Liver (tissue), 9 donors: ENCODE results near the gene LDLRAD3. TPM values are rescaled to one million over a fixed set of nuclear protein-coding genes. Genes with fewer than 3 reads are reported as not detected.

ENCODE experiments used
- DNase-seq: peaks from one replicate; pipeline ENCODE4 v3.0.0-alpha.2; 2017; ENCODE audit warnings: low spot score
- H3K27ac ChIP-seq, 2 donors: one replicate each; pipeline ENCODE4 v1.7.0; 2013; ENCODE audit warnings: inconsistent platforms in 2 of 2, low read length in 2 of 2, control low read depth in 1 of 2, low read depth in 1 of 2, mild to moderate bottlenecking in 1 of 2
- H3K27me3 ChIP-seq, 4 donors: one replicate each; pipeline versions ENCODE4 v1.6.1 to v1.7.0; 2013; ENCODE audit warnings: low read length in 3 of 4, inconsistent platforms in 1 of 4, mild to moderate bottlenecking in 1 of 4, moderate library complexity in 1 of 4; ENCODE audit not compliant: control insufficient read depth in 4 of 4, insufficient read depth in 4 of 4
- H3K36me3 ChIP-seq, 4 donors: one replicate each; pipeline versions ENCODE4 v1.6.1 to v1.7.0; 2013; ENCODE audit warnings: low read length in 3 of 4, mild to moderate bottlenecking in 3 of 4, low read depth in 1 of 4, moderate library complexity in 1 of 4; ENCODE audit not compliant: control insufficient read depth in 4 of 4, insufficient read depth in 3 of 4
- H3K4me1 ChIP-seq, 4 donors: one replicate each; pipeline versions ENCODE4 v1.6.1 to v1.7.0; 2013; ENCODE audit warnings: low read length in 3 of 4, mild to moderate bottlenecking in 3 of 4, moderate library complexity in 1 of 4; ENCODE audit not compliant: control insufficient read depth in 4 of 4, insufficient read depth in 4 of 4
- H3K4me3 ChIP-seq, 3 donors: one replicate each; pipeline versions ENCODE4 v1.6.1 to v1.7.0; 2013; ENCODE audit warnings: low read length in 3 of 3, control low read depth in 1 of 3, low read depth in 1 of 3, mild to moderate bottlenecking in 1 of 3
- H3K9ac ChIP-seq, 2 donors: one replicate each; pipeline ENCODE4 v1.7.0; 2013; ENCODE audit warnings: low read length in 2 of 2, mild to moderate bottlenecking in 2 of 2, moderate library complexity in 2 of 2, control low read depth in 1 of 2, low read depth in 1 of 2
- H3K9me3 ChIP-seq, 4 donors: one replicate each; pipeline versions ENCODE4 v1.6.1 to v1.7.0; 2013; ENCODE audit warnings: low read length in 3 of 4; ENCODE audit not compliant: control insufficient read depth in 4 of 4
- EGR1 ChIP-seq, 2 donors: IDR thresholded peaks; 2 replicates each; pipeline ENCODE4 v1.6.1; 2016 to 2018; ENCODE audit warnings: antibody characterized with exemption in 2 of 2, low read depth in 2 of 2
- FOXA1 ChIP-seq: IDR thresholded peaks from 2 replicates; pipeline ENCODE4 v1.6.1; 2016; ENCODE audit warnings: antibody characterized with exemption
- FOXA2 ChIP-seq: IDR thresholded peaks from 2 replicates; pipeline ENCODE4 v1.6.1; 2016; ENCODE audit warnings: antibody characterized with exemption
- GABPA ChIP-seq, 2 donors: IDR thresholded peaks in 1 of 2; conservative IDR thresholded peaks in 1 of 2; 2 replicates each; pipeline ENCODE4 v1.6.1; 2016; ENCODE audit warnings: antibody characterized with exemption in 2 of 2, mild to moderate bottlenecking in 1 of 2, moderate library complexity in 1 of 2
- HNF4A ChIP-seq, 2 donors: conservative IDR thresholded peaks; 2 replicates each; pipeline ENCODE4 v1.6.1; 2016; ENCODE audit warnings: antibody characterized with exemption in 2 of 2, mild to moderate bottlenecking in 2 of 2
- JUND ChIP-seq, 2 donors: IDR thresholded peaks; 2 replicates each; pipeline ENCODE4 v1.6.1; 2016; ENCODE audit warnings: antibody characterized with exemption in 2 of 2
- NR2F2 ChIP-seq: IDR thresholded peaks from 2 replicates; pipeline ENCODE4 v1.6.1; 2016; ENCODE audit warnings: antibody characterized with exemption
- RAD21 ChIP-seq, 2 donors: IDR thresholded peaks; 2 replicates each; pipeline ENCODE4 v1.6.1; 2016; ENCODE audit warnings: antibody characterized with exemption in 2 of 2, mild to moderate bottlenecking in 2 of 2
- RXRA ChIP-seq, 2 donors: IDR thresholded peaks; 2 replicates each; pipeline ENCODE4 v1.6.1; 2017 to 2018; ENCODE audit warnings: antibody characterized with exemption in 2 of 2, mild to moderate bottlenecking in 1 of 2
- TAF1 ChIP-seq: conservative IDR thresholded peaks from 2 replicates; pipeline ENCODE4 v1.6.1; 2016; ENCODE audit warnings: antibody characterized with exemption, mild to moderate bottlenecking
- YY1 ChIP-seq: IDR thresholded peaks from 2 replicates; pipeline ENCODE4 v1.6.1; 2016; ENCODE audit warnings: antibody characterized with exemption, mild to moderate bottlenecking
- WGBS: extraction: QIAGEN DNeasy Blood & Tissue Kit; methylation state at CpG from one replicate; pipeline ENCODE4 v1.1.7; 2013; 5-methylcytosine and 5-hydroxymethylcytosine counted together
- polyA plus RNA-seq, 2 donors: library from polyadenylated mRNA; stranded (reverse) in 1 of 2; unstranded in 1 of 2; fragments of 200-250 nt in 1 of 2; fragments of >200 nt in 1 of 2; fragmentation: Nextera tagmentation in 1 of 2; extraction: Ambion mirVana in 1 of 2; gene quantifications; one replicate each; pipeline versions ENCODE4 v1.2.1 to v1.2.3, GENCODE V29; 2013 to 2015
- total RNA-seq, 2 donors: library from RNA; depleted of rRNA; stranded (reverse); fragments of >200 nt; gene quantifications; one replicate each; pipeline ENCODE4 v1.2.3, GENCODE V29; 2014
- TF ChIP-seq, protein P1 (sequence below): IDR thresholded peaks from 2 replicates; pipeline ENCODE4 v1.6.1; 2016; ENCODE audit warnings: antibody characterized with exemption
- TF ChIP-seq, protein P2 (sequence below): fragments of 150-350 bp; IDR thresholded peaks from 2 replicates; pipeline ENCODE4 v1.5.1; 2017; ENCODE audit warnings: improper control_type of control experiment, low read depth, low read length; ENCODE audit not compliant: missing input control
- TF ChIP-seq, protein P3 (sequence below): IDR thresholded peaks from 2 replicates; pipeline ENCODE4 v1.6.1; 2016; ENCODE audit warnings: antibody characterized with exemption
- TF ChIP-seq, protein P4 (sequence below): IDR thresholded peaks from 2 replicates; pipeline ENCODE4 v1.6.1; 2016; ENCODE audit warnings: antibody characterized with exemption
- TF ChIP-seq, protein P5 (sequence below): IDR thresholded peaks from 2 replicates; pipeline ENCODE4 v1.6.1; 2016; ENCODE audit warnings: antibody characterized with exemption, mild to moderate bottlenecking
- donor health status: healthy.
- donor health status: healthy.
- donor health status: healthy.
- donor health status: healthy.
- donor health status: healthy.

Gene LDLRAD3
- total and polyA plus RNA-seq, 4 donors, result 0.75 to 1.3 (median 0.93) TPM

DNA sequence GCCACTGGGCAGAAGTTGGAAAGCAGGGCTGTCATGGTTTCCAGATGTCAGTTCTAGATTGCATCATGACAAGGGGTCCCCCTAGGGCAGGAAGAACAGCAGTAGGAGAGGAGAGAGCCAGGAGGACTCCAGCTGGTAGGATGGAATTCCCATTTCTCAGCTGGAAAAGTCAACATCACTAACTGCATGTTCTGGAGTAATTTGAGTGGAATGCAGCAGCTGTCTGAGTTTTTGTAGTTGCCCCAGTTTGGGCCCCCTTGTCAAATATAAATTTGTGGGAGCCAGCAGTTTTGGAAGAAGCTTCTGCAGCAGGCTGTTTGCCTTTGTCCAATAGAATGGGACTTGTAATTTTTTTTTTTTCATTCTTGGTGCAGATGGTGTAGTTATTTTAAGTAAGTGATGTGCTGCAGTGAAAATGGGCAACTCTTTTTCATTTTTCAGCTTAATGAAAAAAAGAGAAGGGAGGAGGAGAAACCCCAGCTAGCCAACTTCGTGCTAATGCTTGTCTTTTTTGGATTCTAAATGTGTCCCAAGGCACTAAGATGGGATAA, 86.9 kb downstream of the LDLRAD3 start:
- Histone ChIP-seq H3K27me3 (no peaks in the 10 kb centered on the region), H3K4me1 (no peaks in the 10 kb centered on the region), H3K4me3 (no peak overlapping the region), H3K36me3 (no peaks in the 10 kb centered on the region), H3K9ac (no peak overlapping the region), H3K9me3 (no peaks in the 10 kb centered on the region), H3K27ac (no peak overlapping the region)
- WGBS, result 63% methylated on average over 1 of the region's 1 CpG
- DNase-seq, result no peak
- no peak for TF ChIP-seq TAF1
- TF ChIP-seq, protein P1, sequence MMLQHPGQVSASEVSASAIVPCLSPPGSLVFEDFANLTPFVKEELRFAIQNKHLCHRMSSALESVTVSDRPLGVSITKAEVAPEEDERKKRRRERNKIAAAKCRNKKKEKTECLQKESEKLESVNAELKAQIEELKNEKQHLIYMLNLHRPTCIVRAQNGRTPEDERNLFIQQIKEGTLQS, result no peak
- TF ChIP-seq RAD21 (IDR thresholded peaks at IDR 0.05), result no peak
- no peak for TF ChIP-seq JUND (IDR thresholded peaks at IDR 0.05)
- no peak for TF ChIP-seq YY1
- TF ChIP-seq RXRA (IDR thresholded peaks at IDR 0.05), result no peak
- TF ChIP-seq NR2F2, result no peak
- TF ChIP-seq HNF4A (conservative IDR thresholded peaks at IDR 0.05), result no peak
- no peak for TF ChIP-seq FOXA2
- TF ChIP-seq, protein P2, sequence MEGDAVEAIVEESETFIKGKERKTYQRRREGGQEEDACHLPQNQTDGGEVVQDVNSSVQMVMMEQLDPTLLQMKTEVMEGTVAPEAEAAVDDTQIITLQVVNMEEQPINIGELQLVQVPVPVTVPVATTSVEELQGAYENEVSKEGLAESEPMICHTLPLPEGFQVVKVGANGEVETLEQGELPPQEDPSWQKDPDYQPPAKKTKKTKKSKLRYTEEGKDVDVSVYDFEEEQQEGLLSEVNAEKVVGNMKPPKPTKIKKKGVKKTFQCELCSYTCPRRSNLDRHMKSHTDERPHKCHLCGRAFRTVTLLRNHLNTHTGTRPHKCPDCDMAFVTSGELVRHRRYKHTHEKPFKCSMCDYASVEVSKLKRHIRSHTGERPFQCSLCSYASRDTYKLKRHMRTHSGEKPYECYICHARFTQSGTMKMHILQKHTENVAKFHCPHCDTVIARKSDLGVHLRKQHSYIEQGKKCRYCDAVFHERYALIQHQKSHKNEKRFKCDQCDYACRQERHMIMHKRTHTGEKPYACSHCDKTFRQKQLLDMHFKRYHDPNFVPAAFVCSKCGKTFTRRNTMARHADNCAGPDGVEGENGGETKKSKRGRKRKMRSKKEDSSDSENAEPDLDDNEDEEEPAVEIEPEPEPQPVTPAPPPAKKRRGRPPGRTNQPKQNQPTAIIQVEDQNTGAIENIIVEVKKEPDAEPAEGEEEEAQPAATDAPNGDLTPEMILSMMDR, result no peak
- TF ChIP-seq, protein P3, sequence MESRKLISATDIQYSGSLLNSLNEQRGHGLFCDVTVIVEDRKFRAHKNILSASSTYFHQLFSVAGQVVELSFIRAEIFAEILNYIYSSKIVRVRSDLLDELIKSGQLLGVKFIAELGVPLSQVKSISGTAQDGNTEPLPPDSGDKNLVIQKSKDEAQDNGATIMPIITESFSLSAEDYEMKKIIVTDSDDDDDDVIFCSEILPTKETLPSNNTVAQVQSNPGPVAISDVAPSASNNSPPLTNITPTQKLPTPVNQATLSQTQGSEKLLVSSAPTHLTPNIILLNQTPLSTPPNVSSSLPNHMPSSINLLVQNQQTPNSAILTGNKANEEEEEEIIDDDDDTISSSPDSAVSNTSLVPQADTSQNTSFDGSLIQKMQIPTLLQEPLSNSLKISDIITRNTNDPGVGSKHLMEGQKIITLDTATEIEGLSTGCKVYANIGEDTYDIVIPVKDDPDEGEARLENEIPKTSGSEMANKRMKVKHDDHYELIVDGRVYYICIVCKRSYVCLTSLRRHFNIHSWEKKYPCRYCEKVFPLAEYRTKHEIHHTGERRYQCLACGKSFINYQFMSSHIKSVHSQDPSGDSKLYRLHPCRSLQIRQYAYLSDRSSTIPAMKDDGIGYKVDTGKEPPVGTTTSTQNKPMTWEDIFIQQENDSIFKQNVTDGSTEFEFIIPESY, result no peak

DNA sequence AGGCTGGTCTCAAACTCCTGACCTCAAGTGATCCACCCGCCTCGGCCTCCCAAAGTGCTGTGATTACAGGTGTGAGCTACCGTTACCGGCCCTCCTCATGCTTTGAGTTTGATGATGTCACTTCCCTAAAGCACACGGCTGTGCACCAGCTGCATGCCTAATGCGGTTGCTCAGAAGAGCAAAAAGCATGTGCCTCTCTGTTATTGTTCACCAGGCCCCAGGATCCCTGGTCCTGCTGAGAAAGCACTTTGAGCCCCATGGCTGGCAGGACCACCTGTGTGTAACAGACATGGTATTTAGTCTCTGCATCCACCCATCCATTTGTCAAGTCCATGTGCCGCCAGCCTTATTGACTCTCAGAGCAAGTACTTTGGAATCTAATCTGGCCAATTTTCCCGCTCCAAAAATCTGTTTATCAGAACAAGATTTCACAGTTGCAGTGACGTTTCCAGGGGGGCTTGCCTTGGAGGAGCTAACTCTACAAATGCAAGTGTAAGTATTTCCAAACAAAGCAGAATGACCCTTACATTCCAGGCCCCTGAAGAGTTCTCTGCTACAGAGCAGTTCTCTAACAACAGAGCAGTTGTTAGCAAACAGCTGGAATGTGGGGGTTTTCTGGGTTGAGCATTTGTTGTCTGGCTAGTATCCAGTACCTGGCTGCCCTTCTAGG, 89.4 kb downstream of the LDLRAD3 start:
- no peak for DNase-seq
- no peaks in the 10 kb centered on the region for H3K36me3 ChIP-seq
- H3K9me3 ChIP-seq, result no peaks in the 10 kb centered on the region
- H3K4me1 ChIP-seq, result peaks cover 0 to 3% (median 0%) of the 10 kb centered on the region in 4 donors
- WGBS, result 80% methylated on average over 9 of the region's 9 CpGs
- TF ChIP-seq, protein P4, sequence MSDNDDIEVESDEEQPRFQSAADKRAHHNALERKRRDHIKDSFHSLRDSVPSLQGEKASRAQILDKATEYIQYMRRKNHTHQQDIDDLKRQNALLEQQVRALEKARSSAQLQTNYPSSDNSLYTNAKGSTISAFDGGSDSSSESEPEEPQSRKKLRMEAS, result no peak
- TF ChIP-seq RXRA (IDR thresholded peaks at IDR 0.05), result no peak
- no peaks in the 10 kb centered on the region for H3K27me3 ChIP-seq
- H3K4me3 ChIP-seq, result no peak overlapping the region
- no peak overlapping the region for H3K9ac ChIP-seq
- H3K27ac ChIP-seq, result no peak overlapping the region

DNA sequence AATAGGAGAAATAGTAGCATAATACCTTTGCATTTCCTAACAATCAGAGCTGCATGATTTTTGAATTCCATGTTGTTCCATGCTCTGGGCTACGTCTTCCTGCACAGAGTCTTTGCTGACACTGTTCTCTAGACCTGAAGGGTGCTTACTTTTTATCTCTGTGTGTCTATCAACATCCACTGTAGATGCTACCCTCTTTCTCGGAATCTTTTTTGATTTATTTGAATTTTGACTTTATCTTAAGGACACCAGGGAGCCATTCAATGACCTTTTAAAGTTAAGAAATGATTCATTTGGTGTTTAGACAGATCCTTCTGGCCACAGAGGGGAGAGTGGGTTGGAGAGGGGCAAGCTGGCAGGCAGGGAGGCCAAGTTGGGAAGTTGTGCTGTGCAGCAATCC, 90.1 kb downstream of the LDLRAD3 start:
- DNase-seq, result no peak
- Histone ChIP-seq H3K27me3 (no peaks in the 10 kb centered on the region), H3K9ac (no peak overlapping the region), H3K4me1 (peaks cover 0 to 3% (median 0%) of the 10 kb centered on the region in 4 donors), H3K4me3 (no peak overlapping the region), H3K27ac (no peak overlapping the region), H3K9me3 (no peaks in the 10 kb centered on the region), H3K36me3 (no peaks in the 10 kb centered on the region)
- 88% methylated on average over 2 of the region's 2 CpGs for WGBS
- TF ChIP-seq RAD21 (IDR thresholded peaks at IDR 0.05) (no peak), YY1 (no peak), JUND (IDR thresholded peaks at IDR 0.05) (no peak), NR2F2 (no peak), EGR1 (IDR thresholded peaks at IDR 0.05; ENCODE audit: low read depth in 2 of 2) (no peak), FOXA1 (no peak), TAF1 (no peak), GABPA (IDR thresholded peaks at IDR 0.05 in 1 of 2, conservative IDR thresholded peaks at IDR 0.05 in 1 of 2) (no peak)
- TF ChIP-seq, protein P5, sequence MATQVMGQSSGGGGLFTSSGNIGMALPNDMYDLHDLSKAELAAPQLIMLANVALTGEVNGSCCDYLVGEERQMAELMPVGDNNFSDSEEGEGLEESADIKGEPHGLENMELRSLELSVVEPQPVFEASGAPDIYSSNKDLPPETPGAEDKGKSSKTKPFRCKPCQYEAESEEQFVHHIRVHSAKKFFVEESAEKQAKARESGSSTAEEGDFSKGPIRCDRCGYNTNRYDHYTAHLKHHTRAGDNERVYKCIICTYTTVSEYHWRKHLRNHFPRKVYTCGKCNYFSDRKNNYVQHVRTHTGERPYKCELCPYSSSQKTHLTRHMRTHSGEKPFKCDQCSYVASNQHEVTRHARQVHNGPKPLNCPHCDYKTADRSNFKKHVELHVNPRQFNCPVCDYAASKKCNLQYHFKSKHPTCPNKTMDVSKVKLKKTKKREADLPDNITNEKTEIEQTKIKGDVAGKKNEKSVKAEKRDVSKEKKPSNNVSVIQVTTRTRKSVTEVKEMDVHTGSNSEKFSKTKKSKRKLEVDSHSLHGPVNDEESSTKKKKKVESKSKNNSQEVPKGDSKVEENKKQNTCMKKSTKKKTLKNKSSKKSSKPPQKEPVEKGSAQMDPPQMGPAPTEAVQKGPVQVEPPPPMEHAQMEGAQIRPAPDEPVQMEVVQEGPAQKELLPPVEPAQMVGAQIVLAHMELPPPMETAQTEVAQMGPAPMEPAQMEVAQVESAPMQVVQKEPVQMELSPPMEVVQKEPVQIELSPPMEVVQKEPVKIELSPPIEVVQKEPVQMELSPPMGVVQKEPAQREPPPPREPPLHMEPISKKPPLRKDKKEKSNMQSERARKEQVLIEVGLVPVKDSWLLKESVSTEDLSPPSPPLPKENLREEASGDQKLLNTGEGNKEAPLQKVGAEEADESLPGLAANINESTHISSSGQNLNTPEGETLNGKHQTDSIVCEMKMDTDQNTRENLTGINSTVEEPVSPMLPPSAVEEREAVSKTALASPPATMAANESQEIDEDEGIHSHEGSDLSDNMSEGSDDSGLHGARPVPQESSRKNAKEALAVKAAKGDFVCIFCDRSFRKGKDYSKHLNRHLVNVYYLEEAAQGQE, result no peak
- TF ChIP-seq, protein P2, result no peak
- TF ChIP-seq, protein P1, result no peak
